Stimulated activated CD4-positive, alpha-beta T cell treated with anti-CD3 and anti-CD28 coated beads, Interleukin-12 subunit alpha, Interleukin-12 subunit beta, amount 100 ng/mL, for 48 hours (primary cell): Measurements from ENCODE around the gene PTPRB.

Experiments used
- DNase-seq, 3 donors: peaks; one replicate each; pipeline ENCODE4 v3.0.0-alpha.2; 2020; ENCODE audit warnings: low read depth in 2 of 3, low spot score in 1 of 3

The PTPRB gene

GRCh38 chr12:70637303-70638085 is at the start of gene PTPRB:
Gene PTPRB (minus strand): TSS chr12:70637429. CDS start chr12:70637395, 34 bp downstream.
- DNase-seq = no peak

GRCh38 chr12:70686907-70687306 is 49.7 kb upstream of the PTPRB start:
- DNase-seq = no peak

GRCh38 chr12:70686299-70686698 is 49.1 kb upstream of the PTPRB start:
- DNase-seq = no peak

GRCh38 chr12:70683976-70684375 is 46.7 kb upstream of the PTPRB start:
- no peak for DNase-seq

- no peak for DNase-seq
Observed at GRCh38 chr12:70671698-70672097, 34.5 kb upstream of the PTPRB start.

- no peak for DNase-seq
Observed at GRCh38 chr12:70670948-70671347, 33.7 kb upstream of the PTPRB start.

GRCh38 chr12:70667253-70667652 is 30.0 kb upstream of the PTPRB start:
- DNase-seq = no peak

- DNase-seq = no peak
Observed at GRCh38 chr12:70666364-70666763, 29.1 kb upstream of the PTPRB start.

- DNase-seq = no peak
Observed at GRCh38 chr12:70664465-70664881, 27.2 kb upstream of the PTPRB start.

GRCh38 chr12:70663838-70664237 is 26.6 kb upstream of the PTPRB start:
- no peak for DNase-seq

GRCh38 chr12:70661466-70662161 is 24.4 kb upstream of the PTPRB start:
- DNase-seq = no peak

GRCh38 chr12:70660620-70661219 is 23.5 kb upstream of the PTPRB start:
- no peak for DNase-seq

GRCh38 chr12:70660002-70660604 is 22.9 kb upstream of the PTPRB start:
- no peak for DNase-seq

- no peak for DNase-seq
Observed at GRCh38 chr12:70659077-70659606, 21.9 kb upstream of the PTPRB start.

- no peak for DNase-seq
Observed at GRCh38 chr12:70657616-70658286, 20.5 kb upstream of the PTPRB start.

- DNase-seq = no peak
Observed at GRCh38 chr12:70652451-70652850, 15.2 kb upstream of the PTPRB start.

- no peak for DNase-seq
Observed at GRCh38 chr12:70648831-70649230, 11.6 kb upstream of the PTPRB start.

GRCh38 chr12:70648191-70648590 is 11.0 kb upstream of the PTPRB start:
- DNase-seq = no peak

GRCh38 chr12:70646850-70647249 is 9.6 kb upstream of the PTPRB start:
- DNase-seq = no peak

GRCh38 chr12:70645494-70646317 is 8.5 kb upstream of the PTPRB start:
- DNase-seq = no peak
